Stimulated activated CD8-positive, alpha-beta memory T cell treated with anti-CD3 and anti-CD28 coated beads, Interleukin-7, amount 100 ng/mL, for 48 hours (primary cell): ENCODE measurements around the gene NEK4.

Experiments
- DNase-seq, 2 donors: peaks; one replicate each; pipeline ENCODE4 v3.0.0-alpha.2; 2020; ENCODE audit warnings: low read depth in 1 of 2; ENCODE audit errors: extremely low read depth in 1 of 2

The NEK4 gene

DNA sequence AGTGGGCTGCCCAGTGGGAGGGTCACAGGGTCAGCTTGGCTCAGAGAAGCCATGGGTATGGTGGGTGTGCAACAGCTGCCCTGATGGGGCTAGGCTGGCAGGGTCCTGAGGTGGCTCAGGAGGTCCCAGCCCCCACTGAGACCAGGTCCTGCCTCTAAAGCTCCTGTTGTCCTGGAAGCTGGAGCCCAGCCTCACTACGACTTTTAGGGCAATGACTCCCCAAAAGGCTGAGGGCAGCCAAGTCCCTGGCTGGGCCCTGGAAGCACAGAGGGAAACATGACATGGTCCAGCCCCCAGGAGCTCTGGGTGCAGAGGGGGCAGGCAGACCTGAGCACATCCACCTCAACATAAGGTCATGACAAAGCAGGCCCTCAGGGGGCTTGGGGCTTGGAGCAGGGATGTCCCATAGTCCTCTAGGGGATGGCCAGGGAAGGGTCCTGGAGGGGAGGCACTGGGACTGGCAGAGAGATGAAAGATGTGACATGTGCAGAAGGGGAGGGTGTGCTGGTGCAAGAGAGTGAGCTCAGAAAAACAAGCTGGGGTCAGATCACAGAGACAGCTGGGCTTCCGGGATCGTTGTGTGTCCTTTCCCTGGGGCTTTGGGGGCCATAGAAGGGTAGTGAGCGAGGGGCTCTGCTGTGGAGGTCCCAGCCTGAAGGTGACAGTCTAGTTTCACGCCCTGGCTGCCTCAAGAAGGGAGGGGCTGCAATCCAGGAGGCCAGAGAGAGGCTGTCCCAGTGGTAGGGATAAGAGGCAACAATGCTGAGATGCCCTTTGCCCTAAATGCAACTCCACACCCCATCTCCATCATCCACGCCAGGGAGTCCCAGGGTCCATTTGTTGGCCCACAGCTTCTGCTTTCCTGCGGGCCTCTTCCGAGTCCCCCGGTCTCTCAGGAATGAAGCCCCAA lies 23.2 kb upstream of the NEK4 start:
- no peak for DNase-seq

- no peak for DNase-seq
Measured at GRCh38 chr3:52792961-52793695, 22.4 kb upstream of the NEK4 start.

DNA sequence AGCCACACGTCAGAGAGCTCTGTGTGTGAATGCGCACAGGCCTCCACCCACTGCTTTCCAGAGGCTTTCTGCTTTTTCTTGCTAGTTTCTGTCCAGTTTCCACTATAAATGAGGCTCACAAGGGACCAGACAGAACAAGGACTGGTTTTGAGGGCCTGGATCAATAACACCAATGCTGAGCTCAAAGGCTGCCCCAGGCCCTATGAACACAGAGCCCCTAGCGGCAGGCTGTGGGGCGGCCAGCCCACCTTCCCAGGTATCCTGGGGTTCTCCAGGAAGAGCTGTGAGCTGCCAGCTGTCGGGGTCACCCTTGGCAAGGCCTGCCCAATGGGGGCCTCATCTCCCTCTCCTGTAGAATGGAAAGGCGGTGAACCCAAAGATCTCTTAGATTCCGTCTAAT lies 21.7 kb upstream of the NEK4 start:
- DNase-seq = no peak

DNA sequence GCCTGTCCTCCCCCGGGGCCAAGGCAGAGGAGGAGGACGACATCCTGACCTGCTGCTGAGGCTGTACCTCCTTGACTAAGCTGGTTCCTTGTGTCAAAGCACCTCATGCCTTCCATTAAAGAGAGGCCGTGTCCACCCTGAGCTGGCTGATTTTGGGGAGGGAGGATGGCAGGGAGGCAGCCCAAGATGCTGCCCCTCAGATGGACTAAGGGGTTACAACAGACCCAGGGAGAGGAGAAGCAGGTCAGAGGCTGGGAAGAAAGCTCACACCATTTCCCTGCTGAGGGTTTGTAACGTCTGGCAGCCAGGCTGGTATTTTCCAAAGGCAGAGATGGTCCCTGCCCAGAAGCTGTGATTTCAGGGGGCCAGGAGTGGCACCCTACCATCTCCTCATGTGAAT lies 21.2 kb upstream of the NEK4 start:
- DNase-seq = no peak

GRCh38 chr3:52791366-52791765 lies 20.6 kb upstream of the NEK4 start:
- DNase-seq = no peak

DNA sequence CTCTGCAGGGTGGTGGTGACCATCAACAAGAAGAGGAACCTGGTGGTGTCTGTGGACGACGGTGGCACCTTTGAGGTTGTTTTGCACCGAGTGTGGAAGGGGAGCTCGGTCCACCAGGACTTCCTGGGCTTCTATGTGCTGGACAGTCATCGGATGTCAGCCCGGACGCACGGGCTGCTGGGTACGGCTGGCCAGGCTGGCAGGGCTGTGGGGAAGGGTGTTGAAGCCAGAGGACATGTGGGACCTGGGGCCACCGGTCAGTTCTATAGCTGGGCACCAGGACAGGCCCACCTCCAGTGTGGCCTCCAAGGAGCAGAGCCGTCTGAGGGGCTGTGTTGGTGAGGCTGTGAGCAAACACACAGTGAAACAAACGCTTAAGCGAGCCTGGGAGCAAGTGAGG lies 20.0 kb upstream of the NEK4 start:
- no peak for DNase-seq

DNA sequence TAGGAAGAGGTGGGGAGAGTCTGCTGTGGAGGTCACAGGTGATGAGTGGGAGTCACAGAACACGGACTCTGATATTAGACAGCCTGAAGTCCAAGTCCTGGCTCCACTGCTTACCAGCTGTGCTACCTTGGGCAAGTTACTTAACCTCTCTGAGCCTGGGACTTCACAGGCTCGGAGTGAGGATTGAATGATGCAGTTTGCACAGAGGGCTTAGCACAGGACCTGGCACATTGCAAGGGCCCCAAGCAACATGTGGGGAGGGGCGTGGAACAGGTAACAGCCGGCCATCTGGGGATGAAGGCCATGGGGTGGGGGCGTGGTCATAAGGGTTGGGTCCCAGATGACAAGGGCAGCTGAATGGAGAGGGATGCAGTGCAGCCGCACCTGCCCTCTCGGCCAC lies 19.6 kb upstream of the NEK4 start:
- DNase-seq = no peak

- DNase-seq = no peak
Measured at GRCh38 chr3:52789746-52790040, 19.0 kb upstream of the NEK4 start.

- no peak for DNase-seq
Measured at GRCh38 chr3:52788890-52789745, 18.4 kb upstream of the NEK4 start.

DNA sequence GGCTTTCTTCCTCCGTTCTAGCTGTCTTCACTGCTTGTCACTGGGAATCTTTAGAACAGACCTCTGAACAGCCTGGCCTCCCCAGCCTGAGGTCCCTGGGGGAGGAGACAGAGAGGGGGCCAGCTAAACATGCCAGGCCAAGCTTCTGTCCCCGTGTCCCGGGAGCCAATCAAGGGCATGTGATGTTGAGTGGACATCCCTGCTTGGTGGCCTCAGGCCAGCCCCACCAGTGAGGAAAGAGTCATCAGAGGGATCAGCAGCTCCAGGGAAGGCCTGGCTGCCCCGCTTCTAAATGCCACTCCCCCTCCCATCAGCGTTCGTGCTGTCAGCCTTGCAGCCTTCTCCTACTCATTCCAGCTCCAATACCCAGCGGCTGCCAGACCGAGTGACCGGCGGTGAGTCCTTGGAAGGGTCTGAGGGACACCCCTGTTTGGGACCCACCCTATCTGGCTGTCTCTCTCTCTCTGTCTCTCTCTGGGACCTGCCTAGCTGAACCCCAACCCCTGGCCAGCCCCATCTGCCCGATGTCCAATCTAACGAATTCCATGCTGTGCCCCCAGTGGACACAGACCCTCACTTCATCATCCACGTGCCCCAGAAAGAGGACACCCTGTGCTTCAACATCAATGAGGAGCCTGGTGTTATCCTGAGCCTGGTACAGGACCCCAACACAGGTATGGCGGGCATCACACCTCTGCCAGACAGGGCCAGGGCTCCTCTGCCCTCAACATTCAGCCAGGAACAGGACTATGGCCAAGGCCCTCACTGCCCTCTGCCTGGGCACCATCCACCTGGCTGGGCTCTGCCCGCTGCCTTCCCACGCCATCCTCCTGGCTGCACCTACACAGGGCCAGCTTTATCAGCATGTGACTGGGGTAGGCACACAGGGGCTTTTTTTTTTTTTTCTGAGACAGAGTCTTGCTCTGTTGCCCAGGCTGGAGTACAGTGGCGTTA lies 17.2 kb upstream of the NEK4 start:
- no peak for DNase-seq

- no peak for DNase-seq
Measured at GRCh38 chr3:52787246-52787645, 16.5 kb upstream of the NEK4 start.

GRCh38 chr3:52786330-52787215 lies 15.8 kb upstream of the NEK4 start:
- DNase-seq = no peak

GRCh38 chr3:52784931-52785590 lies 14.3 kb upstream of the NEK4 start:
- DNase-seq = no peak

DNA sequence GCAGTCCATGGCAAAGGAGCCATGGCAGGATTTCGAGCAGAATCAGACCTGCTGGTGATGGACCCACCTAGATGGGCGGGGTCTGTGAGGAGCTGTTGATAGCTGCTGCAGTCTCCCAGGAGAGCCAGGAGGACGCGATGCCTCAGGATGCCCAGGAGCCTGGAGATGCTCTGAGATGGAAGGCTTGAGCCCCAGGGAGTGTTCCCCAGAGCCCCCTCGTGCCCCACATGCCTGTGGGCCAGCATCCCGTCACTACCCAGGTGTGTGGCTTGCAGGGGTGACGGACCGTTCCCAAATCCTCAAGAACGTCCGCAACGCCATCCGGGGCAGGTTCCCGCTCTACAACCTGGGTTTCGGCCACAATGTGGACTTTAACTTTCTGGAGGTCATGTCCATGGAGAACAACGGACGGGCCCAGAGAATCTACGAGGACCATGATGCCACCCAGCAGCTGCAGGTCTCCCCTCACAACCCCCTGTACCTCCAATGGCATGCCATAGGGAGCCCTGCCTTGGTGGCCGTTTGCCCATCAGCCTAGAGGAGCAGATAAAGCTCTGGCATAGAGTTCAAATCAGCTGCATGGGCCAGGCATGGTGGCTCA lies 13.4 kb upstream of the NEK4 start:
- DNase-seq = no peak

GRCh38 chr3:52783211-52783555 lies 12.4 kb upstream of the NEK4 start:
- no peak for DNase-seq

- no peak for DNase-seq
Measured at GRCh38 chr3:52782412-52783210, 11.9 kb upstream of the NEK4 start.

GRCh38 chr3:52781741-52782140 lies 11.0 kb upstream of the NEK4 start:
- DNase-seq = no peak
